Measurements from ENCODE around the gene FREM1.

FREM1 gene

GRCh38 chr9:14911046-14911445 is 818 bp upstream of the FREM1 start:
- no peak for DNase-seq

DNA sequence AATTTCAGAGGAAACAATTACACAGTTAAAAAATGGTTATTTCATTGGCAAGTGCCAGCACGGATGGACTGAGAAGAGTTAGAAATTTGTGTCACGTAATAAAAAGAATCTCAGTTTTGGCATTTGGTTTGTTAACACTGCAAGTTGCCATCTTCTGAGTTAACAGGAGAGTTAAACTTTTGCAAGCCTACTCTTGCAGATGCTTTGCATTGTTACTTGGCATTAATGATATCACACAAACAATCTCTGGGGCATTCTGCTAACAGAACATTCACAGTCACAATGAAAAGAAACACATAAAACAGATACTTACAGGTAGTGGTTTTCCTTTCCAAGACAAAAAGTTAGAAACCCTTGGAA is 647 bp downstream of the FREM1 start:
- no peak for DNase-seq

- no peak for DNase-seq
Observed at GRCh38 chr9:14909181-14909580, 1.0 kb downstream of the FREM1 start.

DNA sequence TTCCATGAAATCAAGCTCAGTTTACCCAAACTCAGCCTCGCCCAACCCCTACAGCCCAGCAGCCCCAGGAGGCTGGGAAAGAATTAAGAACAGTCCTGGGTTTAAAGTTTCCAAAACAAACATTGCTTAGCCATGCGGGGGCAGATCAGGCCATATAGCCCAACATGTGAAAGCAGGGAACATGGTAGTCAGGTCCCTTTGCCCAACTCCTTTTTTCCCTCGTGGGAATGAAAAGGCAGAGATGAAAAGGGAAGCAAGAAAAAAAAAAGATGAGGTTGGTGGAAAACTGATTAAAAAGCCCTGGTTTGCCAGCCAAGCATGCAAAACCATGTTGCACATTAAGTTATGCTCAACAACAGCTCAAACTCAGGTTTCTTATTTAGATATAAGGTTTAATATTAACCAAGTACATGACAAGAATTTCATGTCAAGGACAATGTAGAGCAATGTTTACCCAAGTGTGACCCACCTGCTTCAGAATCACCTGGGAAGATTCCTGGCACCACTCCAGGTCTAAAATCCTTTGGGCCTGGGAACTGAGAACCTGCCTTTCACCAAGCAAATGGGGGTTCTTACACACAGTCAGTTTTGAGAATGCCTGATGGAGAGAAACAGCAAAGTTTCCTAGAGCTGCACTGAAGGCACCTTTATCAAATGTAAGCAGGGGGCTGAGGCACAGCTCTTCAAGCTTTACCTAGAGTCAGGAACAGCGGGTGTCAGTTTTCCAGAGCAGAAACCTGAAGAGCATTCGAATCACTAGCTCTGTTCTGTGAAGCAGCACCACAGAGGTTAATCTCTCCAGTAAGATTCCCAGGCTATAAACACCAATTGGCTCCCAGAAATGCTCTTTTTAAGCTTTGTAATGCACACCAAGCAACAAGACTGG is 1.7 kb downstream of the FREM1 start:
- DNase-seq = no peak

DNA sequence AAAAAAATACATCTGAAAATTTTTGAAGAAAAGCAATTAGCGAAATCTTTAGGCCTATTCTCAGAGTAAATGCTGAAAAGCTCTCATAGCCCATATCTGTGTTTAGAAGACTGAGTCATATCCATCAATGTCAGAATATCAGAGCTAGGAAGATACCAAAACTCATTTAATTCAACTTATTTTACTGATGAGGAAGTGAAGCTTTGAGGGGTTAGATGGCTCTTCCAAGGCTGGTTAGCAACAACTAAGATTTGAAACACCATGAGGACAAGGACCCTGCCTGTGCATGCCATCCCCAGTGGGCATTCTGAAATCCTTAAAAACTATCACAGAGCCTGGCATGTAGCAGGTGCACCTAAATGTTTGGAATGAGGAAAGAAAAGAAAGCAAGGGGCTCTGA is 2.5 kb downstream of the FREM1 start:
- no peak for DNase-seq

DNA sequence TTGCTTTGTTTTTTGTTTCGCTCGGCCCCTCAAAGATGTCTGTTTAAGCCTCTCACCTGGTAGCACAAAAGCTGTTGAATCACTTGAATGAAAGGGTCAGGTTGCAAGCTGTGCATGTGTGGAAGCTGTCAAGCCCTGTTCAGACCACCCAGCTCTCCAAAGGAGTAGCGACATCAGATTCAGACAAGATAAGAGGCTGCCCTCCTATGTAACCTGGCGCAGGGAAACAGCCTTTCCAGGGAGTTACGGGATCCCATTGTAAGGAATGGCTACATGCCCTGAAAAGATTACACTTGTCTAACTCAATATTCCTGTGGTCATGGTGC is 2.9 kb downstream of the FREM1 start:
- DNase-seq = no peak

- no peak for DNase-seq
Observed at GRCh38 chr9:14906644-14907359, 3.4 kb downstream of the FREM1 start.

- no peak for DNase-seq
Observed at GRCh38 chr9:14906000-14906399, 4.2 kb downstream of the FREM1 start.

DNA sequence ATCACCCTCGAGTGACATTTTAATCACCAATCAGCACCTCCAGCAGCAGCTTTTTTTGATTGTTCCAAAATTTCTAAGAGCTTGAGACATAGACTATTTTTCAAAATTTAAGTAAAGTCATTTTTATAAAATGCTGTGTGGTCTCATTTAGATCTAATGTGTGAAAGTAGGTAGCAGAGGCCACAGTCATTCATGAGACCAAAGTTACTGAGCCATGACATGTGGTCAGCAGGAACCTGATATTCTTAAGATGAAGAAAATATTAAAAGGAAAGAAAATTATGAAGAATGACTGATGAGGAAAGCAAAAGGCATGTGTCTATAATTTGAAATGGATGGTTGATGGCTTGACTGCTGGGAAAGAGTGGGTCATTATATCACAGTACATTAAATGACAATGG is 7.2 kb downstream of the FREM1 start:
- no peak for DNase-seq

GRCh38 chr9:14902561-14902960 is 7.7 kb downstream of the FREM1 start:
- DNase-seq = no peak

DNA sequence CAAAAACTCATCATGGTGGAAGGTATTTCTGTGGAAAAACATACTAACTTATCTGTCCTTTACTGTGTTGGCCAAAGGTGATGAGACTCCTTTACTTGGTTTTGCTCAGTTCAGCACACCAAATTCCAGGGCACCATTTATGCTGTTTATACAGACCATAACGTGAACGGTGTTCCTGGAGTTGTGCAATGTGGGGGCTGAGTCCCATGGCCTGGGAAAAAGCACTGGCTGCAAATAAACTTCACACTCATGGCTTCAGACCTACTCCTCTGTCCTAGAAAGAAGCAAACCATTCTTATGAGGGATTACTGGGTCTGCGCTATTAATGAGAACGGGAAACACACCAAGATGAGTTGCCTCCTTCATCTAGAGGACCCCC is 10.4 kb downstream of the FREM1 start:
- DNase-seq = no peak

GRCh38 chr9:14899042-14899814 is 11.0 kb downstream of the FREM1 start:
- DNase-seq = no peak

GRCh38 chr9:14895806-14896205 is 14.4 kb downstream of the FREM1 start:
- DNase-seq = no peak

GRCh38 chr9:14893280-14893679 is 16.9 kb downstream of the FREM1 start:
- no peak for DNase-seq

DNA sequence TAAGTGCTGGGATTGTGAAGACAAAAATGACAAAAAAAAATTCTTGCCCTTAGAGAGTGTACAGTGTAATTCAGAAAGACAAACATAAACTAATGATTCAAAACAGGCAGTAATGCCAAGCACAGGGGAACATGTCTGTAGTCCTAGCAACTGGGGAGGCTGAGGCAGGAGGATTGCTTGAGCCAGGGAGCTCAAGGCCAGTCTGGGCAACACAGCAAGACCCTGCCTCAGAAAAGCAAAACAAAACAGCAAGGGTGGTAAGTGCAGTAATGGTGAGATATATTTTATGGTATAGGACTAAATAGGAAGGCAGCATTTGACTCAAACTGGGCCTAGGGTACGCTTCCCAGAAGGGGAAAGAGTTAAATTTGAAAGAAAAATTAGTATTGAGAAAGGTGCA is 18.9 kb downstream of the FREM1 start:
- no peak for DNase-seq

GRCh38 chr9:14889451-14889850 is 20.8 kb downstream of the FREM1 start:
- no peak for DNase-seq

DNA sequence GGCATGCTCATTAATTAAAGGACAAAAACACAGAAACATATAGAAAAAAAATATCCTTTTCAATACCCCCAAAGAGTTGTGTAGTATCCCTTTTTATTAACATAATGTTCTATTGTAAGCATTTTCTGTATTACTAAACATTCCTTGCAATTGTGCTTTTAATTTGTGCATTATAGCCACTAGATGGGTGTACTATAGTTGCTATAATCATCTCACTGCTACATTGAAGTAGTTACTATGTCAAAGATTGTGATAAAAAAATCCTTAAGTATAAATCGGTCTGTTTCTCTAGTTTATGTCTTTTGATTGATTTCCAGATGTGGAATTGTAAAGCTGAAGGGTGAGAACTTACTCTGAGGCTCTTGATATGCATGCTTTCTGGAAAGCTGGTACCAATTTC is 21.4 kb downstream of the FREM1 start:
- no peak for DNase-seq

GRCh38 chr9:14888272-14888671 is 22.0 kb downstream of the FREM1 start:
- no peak for DNase-seq

DNA sequence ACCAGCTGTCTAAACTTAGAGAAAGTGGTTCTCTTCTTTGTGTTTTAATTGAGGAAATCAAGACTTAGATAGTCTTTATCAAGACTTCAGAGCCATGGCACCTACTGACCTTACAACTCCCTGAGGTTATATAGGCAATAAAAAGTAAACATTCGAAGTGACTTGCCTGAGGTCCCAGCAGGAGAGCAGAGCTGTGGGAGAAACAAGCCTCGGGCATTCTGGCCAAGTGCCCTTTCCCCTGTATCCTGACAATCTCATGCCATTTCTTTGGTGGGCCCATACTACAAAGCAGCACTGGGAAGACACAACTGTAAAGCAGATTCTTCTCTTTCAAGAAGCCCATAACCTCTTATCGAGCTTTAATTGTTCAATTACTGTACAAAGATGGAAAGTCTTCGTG is 23.1 kb downstream of the FREM1 start:
- no peak for DNase-seq

DNA sequence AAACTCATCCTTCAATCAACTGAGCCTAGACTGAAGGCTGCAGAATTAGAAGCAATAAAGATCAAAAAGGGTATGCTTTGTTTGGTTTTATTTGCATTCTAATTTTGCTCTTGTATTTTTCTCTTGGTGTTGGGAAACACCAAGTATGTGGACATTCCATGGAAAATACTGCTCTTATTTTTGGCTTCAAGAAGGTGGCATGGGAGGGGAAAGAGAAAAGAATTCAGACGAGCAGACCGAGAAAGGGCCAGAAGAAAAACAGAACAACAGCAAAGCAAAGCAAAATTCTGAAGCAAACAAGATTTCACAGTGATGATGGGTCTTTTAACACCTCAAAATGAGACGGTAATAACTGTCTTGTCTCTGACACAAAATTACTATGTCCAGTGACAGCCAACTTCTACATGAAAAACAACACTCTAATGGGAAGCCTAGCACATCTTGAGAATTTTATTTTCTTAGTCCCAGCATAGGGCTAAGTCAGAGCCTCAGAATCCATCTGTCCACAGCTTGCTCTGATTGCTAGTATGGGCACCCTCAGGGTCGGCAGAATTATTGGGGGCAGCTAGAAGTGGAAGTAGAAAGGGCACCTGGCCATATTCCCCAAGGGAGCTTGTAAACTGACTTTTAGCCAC is 26.8 kb downstream of the FREM1 start:
- no peak for DNase-seq

DNA sequence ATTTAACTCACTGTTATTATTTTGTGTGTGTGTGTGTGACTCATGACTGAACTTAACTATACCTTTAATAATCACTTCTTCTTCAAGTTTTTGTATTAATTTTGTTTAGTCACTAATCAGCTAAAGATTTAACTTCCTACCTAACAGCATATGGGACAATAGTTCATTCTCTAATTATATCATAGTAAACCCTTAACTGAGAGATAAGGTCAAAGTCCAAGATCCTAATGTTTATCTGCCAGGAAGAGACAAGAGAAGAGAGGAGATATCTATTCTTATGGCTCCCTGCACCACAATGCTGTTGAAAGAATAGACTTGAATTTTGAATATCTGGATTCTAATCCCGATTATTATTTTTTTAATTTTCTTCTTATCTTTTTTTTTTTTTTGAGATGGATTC is 28.1 kb downstream of the FREM1 start:
- no peak for DNase-seq

DNA sequence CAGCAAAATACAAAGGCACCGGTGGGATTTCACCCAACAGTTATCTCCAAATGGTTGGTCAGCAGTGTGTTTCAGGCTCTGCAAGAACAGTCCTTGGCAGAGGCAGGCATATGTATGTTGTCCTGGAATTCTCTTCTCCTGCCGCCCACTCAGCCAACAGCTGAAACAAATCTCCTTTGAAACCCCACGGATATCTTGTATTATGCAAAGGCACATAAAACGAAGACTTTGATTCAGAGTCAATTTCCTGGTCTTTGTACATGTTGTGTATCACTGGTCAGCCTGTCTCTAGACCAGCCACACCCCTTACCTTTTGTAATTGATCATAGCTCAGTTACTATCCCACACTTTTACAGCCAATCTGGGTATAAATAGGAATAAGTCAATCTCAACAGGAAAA is 29.2 kb downstream of the FREM1 start:
- no peak for DNase-seq

- DNase-seq = no peak
Observed at GRCh38 chr9:14870090-14870489, 40.1 kb downstream of the FREM1 start.

- no peak for DNase-seq
Observed at GRCh38 chr9:14869671-14870070, 40.6 kb downstream of the FREM1 start.
